ENCODE data around the gene SLC17A6.

Gene SLC17A6

GRCh38 chr11:22389526-22390282, 51.5 kb downstream of the SLC17A6 start:
- Histone ChIP-seq H3K4me1 (ENCODE audit: control insufficient read depth in 1 of 2, insufficient read depth in 1 of 2, low read depth in 1 of 2, low read length in 1 of 2) (no peaks in the 10 kb centered on the region), H3K27me3 (no peaks in the 10 kb centered on the region), H3K4me3 (ENCODE audit: low read depth in 1 of 2, low read length in 1 of 2) (no peak overlapping the region), H3K27ac (no peak overlapping the region), H3K36me3 (no peaks in the 10 kb centered on the region), H3K9me3 (no peaks in the 10 kb centered on the region)
- TF ChIP-seq CTCF (IDR thresholded peaks at IDR 0.05) = no peak

GRCh38 chr11:22390283-22390655, 52.1 kb downstream of the SLC17A6 start:
- Histone ChIP-seq H3K9me3 (no peaks in the 10 kb centered on the region), H3K27me3 (no peaks in the 10 kb centered on the region), H3K36me3 (no peaks in the 10 kb centered on the region), H3K27ac (no peak overlapping the region), H3K4me3 (ENCODE audit: low read depth in 1 of 2, low read length in 1 of 2) (no peak overlapping the region), H3K4me1 (ENCODE audit: control insufficient read depth in 1 of 2, insufficient read depth in 1 of 2, low read depth in 1 of 2, low read length in 1 of 2) (no peaks in the 10 kb centered on the region)
- no peak for TF ChIP-seq CTCF (IDR thresholded peaks at IDR 0.05)

GRCh38 chr11:22392561-22392960, 54.4 kb downstream of the SLC17A6 start:
- Histone ChIP-seq H3K27me3 (no peaks in the 10 kb centered on the region), H3K27ac (no peak overlapping the region), H3K4me1 (ENCODE audit: control insufficient read depth in 1 of 2, insufficient read depth in 1 of 2, low read depth in 1 of 2, low read length in 1 of 2) (no peaks in the 10 kb centered on the region), H3K36me3 (no peaks in the 10 kb centered on the region), H3K9me3 (no peaks in the 10 kb centered on the region), H3K4me3 (ENCODE audit: low read depth in 1 of 2, low read length in 1 of 2) (no peak overlapping the region)
- no peak for TF ChIP-seq CTCF (IDR thresholded peaks at IDR 0.05)

GRCh38 chr11:22405377-22405776, 67.2 kb downstream of the SLC17A6 start:
- TF ChIP-seq CTCF (IDR thresholded peaks at IDR 0.05) = no peak
- Histone ChIP-seq H3K27ac (no peak overlapping the region), H3K4me3 (ENCODE audit: low read depth in 1 of 2, low read length in 1 of 2) (no peak overlapping the region), H3K36me3 (no peaks in the 10 kb centered on the region), H3K27me3 (no peaks in the 10 kb centered on the region), H3K9me3 (no peaks in the 10 kb centered on the region), H3K4me1 (ENCODE audit: control insufficient read depth in 1 of 2, insufficient read depth in 1 of 2, low read depth in 1 of 2, low read length in 1 of 2) (no peaks in the 10 kb centered on the region)

- Histone ChIP-seq H3K4me3 (ENCODE audit: low read depth in 1 of 2, low read length in 1 of 2) (no peak overlapping the region), H3K9me3 (no peaks in the 10 kb centered on the region), H3K4me1 (ENCODE audit: control insufficient read depth in 1 of 2, insufficient read depth in 1 of 2, low read depth in 1 of 2, low read length in 1 of 2) (no peaks in the 10 kb centered on the region), H3K27me3 (no peaks in the 10 kb centered on the region), H3K36me3 (no peaks in the 10 kb centered on the region), H3K27ac (no peak overlapping the region)
- TF ChIP-seq CTCF (IDR thresholded peaks at IDR 0.05) = no peak
Observed at GRCh38 chr11:22407267-22407666, 69.1 kb downstream of the SLC17A6 start.

Data from neutrophil (primary cell).